Measurements from ENCODE around the gene TEKTIP1. TPM values are rescaled to one million over a fixed set of nuclear protein-coding genes. Genes with fewer than 3 reads are reported as not detected.
"Not testable (repeated sequence)": the region's sequence is repeated elsewhere in the genome, so short reads cannot be mapped to it uniquely, and the experiment has no call there.

Gene TEKTIP1
- total RNA-seq, 2 donors from 2014 or later: 4.6 to 10.7 TPM

GRCh38 chr19:3522421-3523360 lies 16.3 kb upstream of the TEKTIP1 start:
- Mint-ChIP-seq H3K27ac (no peak overlapping the region), H3K27me3 (ENCODE audit: low read depth) (no peaks in the 10 kb centered on the region), H3K36me3 (ENCODE audit: insufficient read depth in 2 of 2) (peaks cover 0 to 2% of the 10 kb centered on the region in 2 donors), H3K9me3 (no peaks in the 10 kb centered on the region), H3K4me1 (ENCODE audit: low read depth) (peaks cover 6% of the 10 kb centered on the region), H3K4me3 (no peak overlapping the region)
- no peak for DNase-seq
- no peak for ATAC-seq (replicated peaks in 1 of 2)

GRCh38 chr19:3523361-3524077 lies 15.5 kb upstream of the TEKTIP1 start:
- ATAC-seq (replicated peaks in 1 of 2): no peak
- peaks cover 6% of the 10 kb centered on the region for H3K4me1 Mint-ChIP-seq (ENCODE audit: low read depth)
- peaks cover 0 to 2% of the 10 kb centered on the region in 2 donors for H3K36me3 Mint-ChIP-seq (ENCODE audit: insufficient read depth in 2 of 2)
- no peak overlapping the region for H3K27ac Mint-ChIP-seq
- no peaks in the 10 kb centered on the region for H3K27me3 Mint-ChIP-seq (ENCODE audit: low read depth)
- no peak overlapping the region for H3K4me3 Mint-ChIP-seq
- H3K9me3 Mint-ChIP-seq: no peaks in the 10 kb centered on the region
- no peak for DNase-seq

GRCh38 chr19:3524078-3524842 lies 14.7 kb upstream of the TEKTIP1 start:
- ATAC-seq (replicated peaks in 1 of 2): no peak
- peaks cover 6% of the 10 kb centered on the region for H3K4me1 Mint-ChIP-seq (ENCODE audit: low read depth)
- no peak overlapping the region for H3K4me3 Mint-ChIP-seq
- no peaks in the 10 kb centered on the region for H3K9me3 Mint-ChIP-seq
- no peak overlapping the region for H3K27ac Mint-ChIP-seq
- no peak for DNase-seq
- peaks cover 0 to 2% of the 10 kb centered on the region in 2 donors for H3K36me3 Mint-ChIP-seq (ENCODE audit: insufficient read depth in 2 of 2)
- H3K27me3 Mint-ChIP-seq (ENCODE audit: low read depth): no peaks in the 10 kb centered on the region

- Mint-ChIP-seq H3K27me3 (ENCODE audit: low read depth) (no peaks in the 10 kb centered on the region), H3K36me3 (ENCODE audit: insufficient read depth in 2 of 2) (peaks cover 0 to 2% of the 10 kb centered on the region in 2 donors), H3K4me1 (ENCODE audit: low read depth) (peaks cover 6% of the 10 kb centered on the region), H3K27ac (no peak overlapping the region), H3K9me3 (no peaks in the 10 kb centered on the region), H3K4me3 (no peak overlapping the region)
- DNase-seq: no peak
- ATAC-seq (replicated peaks in 1 of 2): no peak
These were observed 14.0 kb upstream of the TEKTIP1 start for GRCh38 chr19:3524904-3525451.

- no peak for DNase-seq
- H3K27ac Mint-ChIP-seq: no peak overlapping the region
- no peak for ATAC-seq (replicated peaks in 1 of 2)
- H3K4me3 Mint-ChIP-seq: no peak overlapping the region
- no peaks in the 10 kb centered on the region for H3K9me3 Mint-ChIP-seq
- H3K36me3 Mint-ChIP-seq (ENCODE audit: insufficient read depth in 2 of 2): peaks cover 0 to 2% of the 10 kb centered on the region in 2 donors
- no peaks in the 10 kb centered on the region for H3K4me1 Mint-ChIP-seq (ENCODE audit: low read depth)
- no peaks in the 10 kb centered on the region for H3K27me3 Mint-ChIP-seq (ENCODE audit: low read depth)
These were observed 12.3 kb upstream of the TEKTIP1 start for GRCh38 chr19:3526507-3527237.

GRCh38 chr19:3527238-3527910 lies 11.6 kb upstream of the TEKTIP1 start:
- H3K27ac Mint-ChIP-seq: no peak overlapping the region
- DNase-seq (no peak), ATAC-seq (replicated peaks in 1 of 2) (no peak)
- H3K27me3 Mint-ChIP-seq (ENCODE audit: low read depth): no peaks in the 10 kb centered on the region
- no peak overlapping the region for H3K4me3 Mint-ChIP-seq
- H3K9me3 Mint-ChIP-seq: no peaks in the 10 kb centered on the region
- no peaks in the 10 kb centered on the region for H3K4me1 Mint-ChIP-seq (ENCODE audit: low read depth)
- no peaks in the 10 kb centered on the region for H3K36me3 Mint-ChIP-seq (ENCODE audit: insufficient read depth in 2 of 2)

- ATAC-seq (replicated peaks in 1 of 2) (no peak), DNase-seq (no peak)
- peaks cover 0 to 2% of the 10 kb centered on the region in 2 donors for H3K36me3 Mint-ChIP-seq (ENCODE audit: insufficient read depth in 2 of 2)
- H3K27ac Mint-ChIP-seq: no peak overlapping the region
- H3K4me3 Mint-ChIP-seq: no peak overlapping the region
- H3K9me3 Mint-ChIP-seq: no peaks in the 10 kb centered on the region
- H3K27me3 Mint-ChIP-seq (ENCODE audit: low read depth): no peaks in the 10 kb centered on the region
- H3K4me1 Mint-ChIP-seq (ENCODE audit: low read depth): no peaks in the 10 kb centered on the region
These were observed 10.9 kb upstream of the TEKTIP1 start for GRCh38 chr19:3528080-3528479.

- Mint-ChIP-seq H3K9me3 (no peaks in the 10 kb centered on the region), H3K36me3 (ENCODE audit: insufficient read depth in 2 of 2) (peaks cover 0 to 2% of the 10 kb centered on the region in 2 donors), H3K27me3 (ENCODE audit: low read depth) (no peaks in the 10 kb centered on the region), H3K4me3 (no peak overlapping the region), H3K27ac (no peak overlapping the region), H3K4me1 (ENCODE audit: low read depth) (no peaks in the 10 kb centered on the region)
- DNase-seq (no peak), ATAC-seq (replicated peaks in 1 of 2) (no peak)
These were observed 10.3 kb upstream of the TEKTIP1 start for GRCh38 chr19:3528539-3529211.

- not testable (repeated sequence) for H3K36me3 Mint-ChIP-seq (ENCODE audit: insufficient read depth in 2 of 2); H3K27ac Mint-ChIP-seq; H3K27me3 Mint-ChIP-seq (ENCODE audit: low read depth); ATAC-seq (replicated peaks in 1 of 2); DNase-seq; H3K4me3 Mint-ChIP-seq; H3K9me3 Mint-ChIP-seq; H3K4me1 Mint-ChIP-seq (ENCODE audit: low read depth)
These were observed 9.7 kb upstream of the TEKTIP1 start for GRCh38 chr19:3529299-3529698.

GRCh38 chr19:3530389-3530788 lies 8.6 kb upstream of the TEKTIP1 start:
- no peak for ATAC-seq (replicated peaks in 1 of 2)
- Mint-ChIP-seq H3K9me3 (no peaks in the 10 kb centered on the region), H3K4me3 (no peak overlapping the region), H3K27me3 (ENCODE audit: low read depth) (no peaks in the 10 kb centered on the region), H3K4me1 (ENCODE audit: low read depth) (no peaks in the 10 kb centered on the region), H3K36me3 (ENCODE audit: insufficient read depth in 2 of 2) (peaks cover 0 to 4% of the 10 kb centered on the region in 2 donors), H3K27ac (no peak overlapping the region)
- DNase-seq: no peak

- DNase-seq: no peak
- Mint-ChIP-seq H3K9me3 (no peaks in the 10 kb centered on the region), H3K36me3 (ENCODE audit: insufficient read depth in 2 of 2) (peaks cover 0 to 4% of the 10 kb centered on the region in 2 donors), H3K27ac (no peak overlapping the region), H3K4me3 (no peak overlapping the region), H3K27me3 (ENCODE audit: low read depth) (no peaks in the 10 kb centered on the region), H3K4me1 (ENCODE audit: low read depth) (no peaks in the 10 kb centered on the region)
- ATAC-seq (replicated peaks in 1 of 2): no peak
These were observed 7.3 kb upstream of the TEKTIP1 start for GRCh38 chr19:3531716-3532115.
